Liver (tissue), 3 donors: ENCODE data around the gene NPAS2.

Experiments used
- CTCF ChIP-seq: fragments of 150-350 bp; IDR thresholded peaks from 2 replicates; pipeline ENCODE4 v1.5.1; 2017; ENCODE audit warnings: improper control_type of control experiment, low read depth, low read length; ENCODE audit not compliant: missing input control
- NR2F2 ChIP-seq: IDR thresholded peaks from 2 replicates; pipeline ENCODE4 v1.6.1; 2016; ENCODE audit warnings: antibody characterized with exemption
- RXRA ChIP-seq, 2 donors: IDR thresholded peaks; 2 replicates each; pipeline ENCODE4 v1.6.1; 2017 to 2018; ENCODE audit warnings: antibody characterized with exemption in 2 of 2, mild to moderate bottlenecking in 1 of 2
- SP1 ChIP-seq: IDR thresholded peaks from 2 replicates; pipeline ENCODE4 v1.6.1; 2018; ENCODE audit warnings: antibody characterized with exemption, mild to moderate bottlenecking
- TAF1 ChIP-seq: conservative IDR thresholded peaks from 2 replicates; pipeline ENCODE4 v1.6.1; 2016; ENCODE audit warnings: antibody characterized with exemption, mild to moderate bottlenecking
- donor health status: healthy.
- donor health status: healthy.

GRCh38 chr2:100987974-100988373, 168.0 kb downstream of the NPAS2 start:
- no peak for TF ChIP-seq TAF1
- TF ChIP-seq SP1 = no peak
- no peak for TF ChIP-seq CTCF
- no peak for TF ChIP-seq RXRA (IDR thresholded peaks at IDR 0.05)
- no peak for TF ChIP-seq NR2F2
